GM10248 (cell line): ENCODE results near the gene SGCA.

Source experiments
- CTCF ChIA-PET: fragments of 300-600 bp; sonication (Branson Sonifier 250); formaldehyde crosslinking; extraction: SDS; loops from one replicate; lab custom pipeline; 2021; ENCODE audit warnings: antibody characterized with exemption; lab: Yijun Ruan, JAX
- POLR2A ChIA-PET: fragments of 350-650 bp; sonication (Branson Sonifier 250); formaldehyde crosslinking; extraction: SDS; loops from one replicate; lab custom pipeline; 2020; ENCODE audit warnings: antibody characterized with exemption; lab: Yijun Ruan, JAX
- DNase-seq: peaks from one replicate; pipeline ENCODE4 v3.0.0; 2012; ENCODE audit errors: extremely low spot score
- TF ChIP-seq, protein P1 (sequence below): IDR thresholded peaks from 2 replicates; pipeline ENCODE4 v1.5.1; 2012; ENCODE audit warnings: mild to moderate bottlenecking, low read depth; ENCODE audit errors: extremely low read depth, missing control alignments, control extremely low read depth

Gene SGCA

DNA sequence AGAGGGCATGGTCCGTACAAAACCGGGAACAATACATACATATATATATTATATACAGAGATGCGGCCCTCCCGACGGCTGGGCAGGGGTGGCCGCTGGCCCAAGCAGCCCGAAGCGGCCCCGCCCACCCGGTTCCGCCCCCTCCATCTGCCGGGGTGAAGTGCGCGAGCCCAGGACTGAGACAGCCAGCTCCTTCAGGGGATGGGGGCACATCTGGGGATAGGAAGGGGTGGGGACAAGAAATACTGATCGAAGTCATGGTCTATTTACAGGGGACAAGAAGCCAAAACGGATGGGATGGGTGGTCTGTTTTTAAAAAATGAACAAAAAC lies 32.1 kb upstream of the SGCA start:
- POLR2A ChIA-PET = interaction anchor here (0.7 kb wide), 1 partner anchor 11 kb away, joined by 4 read pairs; no protein-coding TSS in a partner anchor
- CTCF ChIA-PET = interaction anchor here (2.0 to 4.4 kb wide), 2 partner anchors 36 to 40 kb away, joined by 5 to 22 read pairs; partner anchors contain the start of gene PDK2

DNA sequence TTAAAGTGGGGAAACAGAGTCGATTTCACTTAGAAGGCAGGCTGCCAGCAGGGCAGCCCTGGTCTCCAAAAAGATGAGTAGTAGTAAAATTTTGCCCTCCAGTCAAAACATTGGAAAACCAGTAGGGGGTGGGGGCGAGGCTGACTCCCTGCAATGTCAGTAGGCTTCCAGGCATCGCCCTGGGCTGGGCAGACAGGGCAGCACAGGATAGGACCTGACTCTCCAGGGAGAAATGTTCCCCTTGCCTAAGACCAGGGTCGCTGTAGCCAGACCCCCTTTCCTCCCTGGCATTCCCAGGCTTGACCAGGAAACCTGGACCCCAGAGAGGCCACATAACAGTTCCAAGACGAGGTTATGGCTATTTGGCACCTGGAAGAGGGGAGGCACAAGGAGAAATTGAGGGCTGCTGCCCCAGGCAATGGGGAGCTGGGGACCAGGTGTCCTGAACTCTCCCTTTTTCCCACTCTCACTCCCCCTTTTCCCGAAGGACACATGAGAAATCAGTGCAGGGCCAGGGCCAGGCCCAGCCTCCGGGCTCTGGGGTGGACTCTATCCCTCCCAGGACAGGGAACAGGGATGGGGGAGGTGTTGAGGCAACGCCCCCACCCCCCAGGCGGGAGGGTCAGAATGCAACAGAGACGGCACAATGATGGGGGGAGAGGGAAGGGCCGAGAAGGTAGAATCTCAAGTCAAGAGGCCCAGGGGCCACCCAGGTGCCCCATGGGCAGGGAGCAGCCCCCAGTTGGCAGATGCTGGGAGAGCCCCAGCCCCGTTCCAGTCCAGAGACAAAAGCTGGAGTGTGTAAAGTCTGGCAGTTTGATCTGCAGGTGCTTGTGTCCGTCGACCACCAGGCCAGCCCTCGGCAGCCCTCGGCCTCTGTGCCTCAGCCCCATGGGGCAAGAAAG lies 31.3 kb upstream of the SGCA start:
- ChIA-PET CTCF (interaction anchor here (0.8 to 2.8 kb wide), 5 partner anchors 11 to 26 kb away, joined by 3 to 10 read pairs (median 3); no protein-coding TSS in a partner anchor), POLR2A (no interaction called here)
- no peak for DNase-seq
- TF ChIP-seq, protein P1, sequence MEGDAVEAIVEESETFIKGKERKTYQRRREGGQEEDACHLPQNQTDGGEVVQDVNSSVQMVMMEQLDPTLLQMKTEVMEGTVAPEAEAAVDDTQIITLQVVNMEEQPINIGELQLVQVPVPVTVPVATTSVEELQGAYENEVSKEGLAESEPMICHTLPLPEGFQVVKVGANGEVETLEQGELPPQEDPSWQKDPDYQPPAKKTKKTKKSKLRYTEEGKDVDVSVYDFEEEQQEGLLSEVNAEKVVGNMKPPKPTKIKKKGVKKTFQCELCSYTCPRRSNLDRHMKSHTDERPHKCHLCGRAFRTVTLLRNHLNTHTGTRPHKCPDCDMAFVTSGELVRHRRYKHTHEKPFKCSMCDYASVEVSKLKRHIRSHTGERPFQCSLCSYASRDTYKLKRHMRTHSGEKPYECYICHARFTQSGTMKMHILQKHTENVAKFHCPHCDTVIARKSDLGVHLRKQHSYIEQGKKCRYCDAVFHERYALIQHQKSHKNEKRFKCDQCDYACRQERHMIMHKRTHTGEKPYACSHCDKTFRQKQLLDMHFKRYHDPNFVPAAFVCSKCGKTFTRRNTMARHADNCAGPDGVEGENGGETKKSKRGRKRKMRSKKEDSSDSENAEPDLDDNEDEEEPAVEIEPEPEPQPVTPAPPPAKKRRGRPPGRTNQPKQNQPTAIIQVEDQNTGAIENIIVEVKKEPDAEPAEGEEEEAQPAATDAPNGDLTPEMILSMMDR = no peak

More for the DNA sequence above, 32.1 kb upstream of the SGCA start:
- DNase-seq = no peak
- TF ChIP-seq, protein P1 = no peak

DNA sequence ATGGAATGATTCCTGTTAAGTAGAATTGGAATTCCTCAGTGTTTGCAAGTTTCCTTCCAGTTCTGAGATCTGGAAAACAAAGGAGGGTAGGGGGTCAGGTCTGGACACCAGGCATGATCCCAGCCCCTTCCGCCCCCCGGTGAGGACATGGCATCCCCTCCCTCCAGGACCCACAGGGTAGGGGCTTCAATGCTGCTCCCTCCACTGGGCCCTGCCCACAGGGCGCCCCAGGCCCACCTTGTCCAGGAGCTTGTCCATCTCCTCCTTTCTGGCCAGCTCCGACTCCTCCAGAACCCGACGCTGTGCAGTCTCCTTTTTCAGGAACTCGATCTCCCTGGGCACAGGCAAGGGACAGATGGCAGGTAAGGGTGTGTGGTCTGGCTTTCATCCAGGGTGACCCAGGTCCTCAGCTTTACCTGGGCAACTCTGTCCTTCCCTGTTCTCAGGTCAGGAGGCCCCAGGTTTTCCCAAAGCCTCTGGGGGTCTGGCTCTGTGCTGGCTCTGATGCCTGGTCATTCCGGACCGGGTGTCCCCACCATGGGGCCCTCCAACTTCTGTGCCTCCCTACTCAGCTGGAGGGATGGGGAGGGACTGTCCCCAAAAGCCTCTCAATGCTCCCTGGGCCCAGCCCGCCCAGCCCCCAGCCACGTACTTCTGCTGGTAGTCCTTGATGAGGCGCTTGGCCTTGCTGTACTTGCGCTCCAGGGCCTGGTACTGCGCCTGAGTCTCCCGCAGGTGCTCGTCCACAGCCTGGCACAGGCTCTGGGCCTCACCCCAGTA lies 30.3 kb upstream of the SGCA start:
- ChIA-PET CTCF (interaction anchor here (0.8 to 2.8 kb wide), 8 partner anchors 10 to 137 kb away, joined by 3 to 12 read pairs (median 4); partner anchors contain the start of gene PDK2), POLR2A (interaction anchor here (0.6 kb wide), 1 partner anchor 1075 kb away, joined by 5 read pairs; no protein-coding TSS in a partner anchor)
- no peak for DNase-seq
- TF ChIP-seq, protein P1 = no peak

DNA sequence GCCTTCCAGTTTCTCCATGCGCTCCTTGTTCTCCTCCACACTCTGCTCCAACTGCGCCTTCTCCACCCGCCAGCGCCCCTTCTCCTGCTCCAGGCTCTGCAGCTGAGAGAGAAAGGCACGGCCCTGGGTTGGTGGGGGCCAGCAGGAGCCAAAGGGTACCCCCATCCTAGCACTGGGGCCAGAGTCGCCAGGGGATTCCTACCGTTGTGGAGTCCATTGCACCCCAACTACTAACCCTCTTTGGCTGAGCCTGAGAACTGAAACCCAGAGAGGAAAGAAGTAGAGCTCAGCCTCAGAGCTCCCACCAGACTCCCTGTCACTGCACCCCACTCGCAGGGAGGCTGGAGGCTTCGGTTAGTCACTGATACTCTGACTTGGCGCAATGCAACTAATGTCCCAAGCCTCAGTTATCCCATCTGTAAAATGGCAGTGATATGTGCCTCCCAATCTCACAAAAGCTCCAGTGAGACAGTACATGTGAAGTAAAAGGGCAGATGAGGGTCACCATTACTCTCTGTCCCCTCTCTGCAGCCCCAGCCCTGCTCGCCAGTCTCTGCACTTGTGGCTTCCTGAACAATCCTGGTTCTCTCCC lies 29.6 kb upstream of the SGCA start:
- ChIA-PET CTCF (interaction anchor here (0.8 to 2.8 kb wide), 8 partner anchors 9 to 137 kb away, joined by 3 to 12 read pairs (median 4); partner anchors contain the start of gene PDK2), POLR2A (no interaction called here)
- DNase-seq = no peak
- TF ChIP-seq, protein P1 = no peak

DNA sequence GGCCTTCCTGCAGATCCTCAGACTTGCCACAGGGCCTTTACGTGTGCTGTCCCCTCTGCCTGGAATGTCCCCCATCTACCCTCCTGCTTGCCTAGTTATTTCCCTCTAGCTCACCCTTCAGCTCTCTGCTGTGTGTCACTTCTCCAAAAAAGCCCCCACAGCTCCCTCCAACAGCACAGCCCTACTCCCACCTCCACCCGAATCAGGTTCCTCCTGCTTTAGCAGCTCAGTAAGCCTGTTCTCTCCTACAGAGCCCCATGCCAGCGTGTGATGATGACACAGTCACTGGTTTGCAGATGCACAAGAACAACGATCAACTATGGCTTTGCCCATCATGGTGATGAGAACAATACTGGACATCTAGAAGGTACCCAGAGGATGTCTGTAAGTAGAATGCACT lies 28.8 kb upstream of the SGCA start:
- POLR2A ChIA-PET = no interaction called here
- CTCF ChIA-PET = interaction anchor here (0.6 to 2.8 kb wide), 9 partner anchors 8 to 50 kb away, joined by 3 to 12 read pairs (median 3); partner anchors contain the start of gene PDK2

More for the DNA sequence above, 28.8 kb upstream of the SGCA start:
- TF ChIP-seq, protein P1 = no peak
- DNase-seq = no peak
